ENCODE data around the gene RASSF8.

RASSF8 gene

GRCh38 chr12:26120561-26121274 lies 162.2 kb downstream of the RASSF8 start:
- H3K27ac ChIP-seq = peak overlapping the region in 6 of 21 experiments; percentile 60 to 91 (median 79)
- H3K4me3 ChIP-seq = no peak overlapping the region

- peak overlapping the region; percentile 38 to 66 (median 50) for H3K4me3 ChIP-seq
- peak overlapping the region in 18 of 21 experiments; percentile 30 to 91 (median 79) for H3K27ac ChIP-seq
Observed at GRCh38 chr12:26121323-26122060, 163.0 kb downstream of the RASSF8 start.

- Histone ChIP-seq H3K27ac (peak overlapping the region in 20 of 21 experiments; percentile 47 to 91 (median 81)), H3K4me3 (peak overlapping the region; percentile 38 to 66 (median 50))
Observed at GRCh38 chr12:26122061-26122680, 163.7 kb downstream of the RASSF8 start.

- Histone ChIP-seq H3K27ac (peak overlapping the region in 20 of 21 experiments; percentile 49 to 91 (median 81)), H3K4me3 (peak overlapping the region; percentile 38 to 66 (median 50))
Observed at GRCh38 chr12:26122681-26123481, 164.4 kb downstream of the RASSF8 start.

GRCh38 chr12:26123482-26123980 lies 165.0 kb downstream of the RASSF8 start:
- peak overlapping the region in 16 of 21 experiments; percentile 6 to 91 (median 82) for H3K27ac ChIP-seq

GRCh38 chr12:26124446-26125399 lies 166.2 kb downstream of the RASSF8 start, which contains the start of gene BHLHE41:
Gene BHLHE41 (minus strand): TSS chr12:26125037. CDS start chr12:26124779, 258 bp downstream.
- peak within 1 kb of the TSS; percentile 33 to 91 (median 84) for H3K27ac ChIP-seq
- H3K4me3 ChIP-seq = peak within 1 kb of the TSS; percentile 38 to 66 (median 50)

More at GRCh38 chr12:26123482-26123980, 165.0 kb downstream of the RASSF8 start:
- H3K4me3 ChIP-seq = peak overlapping the region; percentile 38 to 66 (median 50)

GRCh38 chr12:26125400-26126339 lies 167.2 kb downstream of the RASSF8 start:
- H3K4me3 ChIP-seq = peak overlapping the region; percentile 38 to 66 (median 50)
- H3K27ac ChIP-seq = peak overlapping the region; percentile 33 to 91 (median 79)

GRCh38 chr12:26126340-26127284 lies 168.1 kb downstream of the RASSF8 start:
- Histone ChIP-seq H3K27ac (peak overlapping the region in 20 of 21 experiments; percentile 35 to 91 (median 82)), H3K4me3 (peak overlapping the region; percentile 38 to 66 (median 50))

- H3K4me3 ChIP-seq = no peak overlapping the region
- peak overlapping the region in 2 of 21 experiments; percentile 86 to 87 for H3K27ac ChIP-seq
Observed at GRCh38 chr12:26127404-26127803, 168.9 kb downstream of the RASSF8 start.

- H3K4me3 ChIP-seq = no peak overlapping the region
- H3K27ac ChIP-seq = no peak overlapping the region
Observed at GRCh38 chr12:26128168-26128567, 169.7 kb downstream of the RASSF8 start.
